ENCODE data around the gene INPP5A.
A peak's percentile ranks its signal among the peaks of the same experiment; 100 is the strongest.
"Not testable (repeated sequence)": the region's sequence is repeated elsewhere in the genome, so short reads cannot be mapped to it uniquely, and the experiment has no call there.

INPP5A gene

GRCh38 chr10:132565516-132566209 lies 28.1 kb downstream of the INPP5A start:
- no peak for DNase-seq

GRCh38 chr10:132566892-132567291 lies 29.3 kb downstream of the INPP5A start:
- no peak for DNase-seq

- DNase-seq: no peak
These were observed 32.7 kb downstream of the INPP5A start for GRCh38 chr10:132570265-132570664.

- peak; percentile 52 for DNase-seq
These were observed 33.4 kb downstream of the INPP5A start for GRCh38 chr10:132570771-132571649.

GRCh38 chr10:132571650-132572544 lies 34.3 kb downstream of the INPP5A start:
- DNase-seq: peak; percentile 80

GRCh38 chr10:132572545-132572937 lies 35.0 kb downstream of the INPP5A start:
- DNase-seq: no peak

GRCh38 chr10:132572946-132573345 lies 35.4 kb downstream of the INPP5A start:
- DNase-seq: not testable (repeated sequence)

- DNase-seq: no peak
These were observed 36.7 kb downstream of the INPP5A start for GRCh38 chr10:132574288-132574687.

- peak; percentile 37 for DNase-seq
These were observed 37.3 kb downstream of the INPP5A start for GRCh38 chr10:132574783-132575319.

- DNase-seq: peak; percentile 65
These were observed 38.0 kb downstream of the INPP5A start for GRCh38 chr10:132575320-132576201.

GRCh38 chr10:132576671-132577349 lies 39.2 kb downstream of the INPP5A start:
- DNase-seq: no peak

- DNase-seq: no peak
These were observed 39.9 kb downstream of the INPP5A start for GRCh38 chr10:132577350-132578003.

- DNase-seq: no peak
These were observed 40.8 kb downstream of the INPP5A start for GRCh38 chr10:132578287-132578951.

GRCh38 chr10:132579027-132579859 lies 41.7 kb downstream of the INPP5A start:
- no peak for DNase-seq

GRCh38 chr10:132580143-132580542 lies 42.6 kb downstream of the INPP5A start:
- peak; percentile 21 for DNase-seq

- DNase-seq: no peak
These were observed 43.0 kb downstream of the INPP5A start for GRCh38 chr10:132580617-132581016.

- DNase-seq: no peak
These were observed 44.5 kb downstream of the INPP5A start for GRCh38 chr10:132582137-132582536.

GRCh38 chr10:132582771-132583170 lies 45.2 kb downstream of the INPP5A start:
- no peak for DNase-seq

GRCh38 chr10:132583456-132583855 lies 45.9 kb downstream of the INPP5A start:
- no peak for DNase-seq
